B cell (primary cell): ENCODE data around the gene CDH20. TPM values are rescaled to one million over a fixed set of nuclear protein-coding genes. Genes with fewer than 3 reads are reported as not detected.

Experiments
- ATAC-seq: fragments of 200-7000 bp; cut with Tn5 transposase; one replicate; pipeline ENCODE4 v1.10.0; 2021; ENCODE audit warnings: low read depth, mild to moderate bottlenecking, moderate number of reproducible peaks, moderate library complexity
- CTCF ChIA-PET: fragments of 350-600 bp; sonication (Branson Sonifier 250); formaldehyde crosslinking; loops from one replicate; lab custom pipeline; 2021; ENCODE audit warnings: antibody characterized with exemption, inconsistent platforms; lab: Charles Lee
- POLR2A ChIA-PET: fragments of 350-600 bp; sonication (Branson Sonifier 250); formaldehyde crosslinking; loops from one replicate; lab custom pipeline; 2021; ENCODE audit warnings: antibody characterized with exemption; lab: Charles Lee
- DNase-seq: peaks from one replicate; pipeline ENCODE4 v3.0.0; 2013
- H2AFZ ChIP-seq: 2 replicates; pipeline ENCODE4 v1.6.1; 2012; ENCODE audit warnings: mild to moderate bottlenecking, low read depth, low read length; ENCODE audit not compliant: insufficient read depth, poor library complexity, severe bottlenecking
- H3K27ac ChIP-seq, 2 donors: 1 replicate in 1 of 2; 2 replicates in 1 of 2; pipeline ENCODE4 v1.5.1; 2012 to 2013; ENCODE audit warnings: low read length in 2 of 2, mild to moderate bottlenecking in 2 of 2, moderate library complexity in 1 of 2
- H3K27me3 ChIP-seq, 4 experiments: fragments of 200-600 bp in 1 of 4; sonication (generic) in 1 of 4; replicated peaks in 1 of 4; 1 replicate in 2 of 4; 2 replicates in 2 of 4; pipeline versions ENCODE4 v1.6.1 to v1.7.0; 2013 to 2016; ENCODE audit warnings: low read length in 3 of 4, mild to moderate bottlenecking in 2 of 4, mixed read lengths in 1 of 4, moderate library complexity in 1 of 4; ENCODE audit not compliant: insufficient read depth in 4 of 4, control insufficient read depth in 3 of 4; ENCODE audit errors: control extremely low read depth in 1 of 4
- H3K36me3 ChIP-seq, 2 experiments: replicated peaks in 1 of 2; 1 replicate in 1 of 2; 2 replicates in 1 of 2; pipeline versions ENCODE4 v1.6.1 to v1.7.1; 2013; ENCODE audit warnings: low read length in 1 of 2; ENCODE audit not compliant: insufficient read depth in 2 of 2, control insufficient read depth in 1 of 2; ENCODE audit errors: control extremely low read depth in 1 of 2, extremely low read depth in 1 of 2
- H3K4me1 ChIP-seq, 2 donors: fragments of 200-600 bp in 1 of 2; sonication (generic) in 1 of 2; 1 replicate in 1 of 2; 2 replicates in 1 of 2; pipeline versions ENCODE4 v1.5.1 to v1.6.1; 2013 to 2017; ENCODE audit warnings: low read length in 2 of 2; ENCODE audit not compliant: control insufficient read depth in 2 of 2, insufficient read depth in 2 of 2
- H3K4me2 ChIP-seq: replicated peaks from 2 replicates; pipeline ENCODE3; 2012; ENCODE audit warnings: mild to moderate bottlenecking, low read depth, low read length; ENCODE audit not compliant: poor library complexity, severe bottlenecking
- H3K4me3 ChIP-seq, 5 experiments: fragments of 200-600 bp in 1 of 5; sonication (generic) in 1 of 5; 1 replicate in 3 of 5; 2 replicates in 2 of 5; pipeline versions ENCODE4 v1.5.1 to v1.7.0; 2011 to 2016; ENCODE audit warnings: low read length in 4 of 5, mild to moderate bottlenecking in 4 of 5, low read depth in 2 of 5, control low read depth in 1 of 5, moderate library complexity in 1 of 5; ENCODE audit not compliant: insufficient read depth in 1 of 5; ENCODE audit errors: control extremely low read depth in 1 of 5, extremely low read depth in 1 of 5
- H3K79me2 ChIP-seq: fragments of 200-600 bp; sonication (generic); one replicate; pipeline ENCODE4 v1.6.0; 2016; ENCODE audit warnings: low read length; ENCODE audit not compliant: control insufficient read depth, insufficient read depth
- H3K9ac ChIP-seq: fragments of 200-600 bp; sonication (generic); 2 replicates; pipeline ENCODE4 v1.6.1; 2017; ENCODE audit warnings: mild to moderate bottlenecking, low read length, moderate library complexity
- H3K9me3 ChIP-seq, 3 donors: one replicate each; pipeline versions ENCODE4 v1.6.1 to v1.7.1; 2013; ENCODE audit warnings: low read length in 2 of 3; ENCODE audit not compliant: control insufficient read depth in 2 of 3, insufficient read depth in 1 of 3; ENCODE audit errors: control extremely low read depth in 1 of 3
- H4K20me1 ChIP-seq: 2 replicates; pipeline ENCODE4 v1.6.0; 2012; ENCODE audit warnings: mild to moderate bottlenecking, low read length; ENCODE audit not compliant: insufficient read depth, control insufficient read depth, poor library complexity, severe bottlenecking
- H3K27ac Mint-ChIP-seq: one replicate; pipeline ENCODE4 v1.8.0; 2021; ENCODE audit warnings: mixed read lengths
- H3K27me3 Mint-ChIP-seq: one replicate; pipeline ENCODE4 v1.8.0; 2021; ENCODE audit warnings: mixed read lengths
- H3K4me1 Mint-ChIP-seq: one replicate; pipeline ENCODE4 v1.8.0; 2021; ENCODE audit warnings: mixed read lengths
- H3K4me3 Mint-ChIP-seq: one replicate; pipeline ENCODE4 v1.8.0; 2021; ENCODE audit warnings: mixed read lengths
- H3K9me3 Mint-ChIP-seq: one replicate; pipeline ENCODE4 v1.8.0; 2022; ENCODE audit warnings: mixed read lengths; ENCODE audit not compliant: insufficient read depth
- CTCF ChIP-seq: fragments of 200-600 bp; IDR thresholded peaks from one replicate; pipeline ENCODE4 v1.8.0; 2022; ENCODE audit warnings: antibody characterized with exemption, mild to moderate bottlenecking
- EZH2 ChIP-seq: IDR thresholded peaks from 2 replicates; pipeline ENCODE4 v1.6.1; 2012; ENCODE audit warnings: borderline replicate concordance, low read depth, mild to moderate bottlenecking, moderate library complexity, low read length; ENCODE audit not compliant: insufficient read depth, poor library complexity, severe bottlenecking
- WGBS: methylation state at CpG from one replicate; pipeline ENCODE4 v1.1.5; 2013; ENCODE audit warnings: missing lambda C conversion rate; ENCODE audit not compliant: insufficient coverage; 5-methylcytosine and 5-hydroxymethylcytosine counted together
- intact Hi-C: fragments of 100-400 bp; cut with micrococcal nuclease; formaldehyde crosslinking; loops from one replicate; pipeline ENCODE4 v1.10.0; 2022
- polyA plus RNA-seq: library from polyadenylated mRNA; depleted of rRNA; stranded (reverse); fragments of >200 nt; gene quantifications from 2 replicates; pipeline ENCODE4 v1.2.3, GENCODE V29; 2012
- total RNA-seq, 2 donors: library from RNA; stranded (reverse); fragments of 120-200 nt in 1 of 2; gene quantifications; 1 replicate in 1 of 2; 2 replicates in 1 of 2; pipeline versions ENCODE4 v1.2.3 to v1.2.4, GENCODE V29; 2013 to 2022

The CDH20 gene
- total and polyA plus RNA-seq, 2 donors (not counting 1 experiment from before 2014, with no cell fraction given) = 0.09 TPM; not detected in 1

GRCh38 chr18:61531891-61532290, 198.7 kb downstream of the CDH20 start:
- TF ChIP-seq EZH2 (no peak), CTCF (no peak)
- Histone ChIP-seq H3K27me3 (no peaks in the 10 kb centered on the region), H3K4me3 (no peak overlapping the region), H3K79me2 (no peaks in the 10 kb centered on the region), H4K20me1 (no peaks in the 10 kb centered on the region), H2AFZ (no peak overlapping the region), H3K27ac (no peak overlapping the region), H3K4me1 (no peaks in the 10 kb centered on the region), H3K4me2 (no peak overlapping the region), H3K36me3 (no peaks in the 10 kb centered on the region), H3K9ac (no peak overlapping the region), H3K9me3 (no peaks in the 10 kb centered on the region)
- Mint-ChIP-seq H3K9me3 (no peaks in the 10 kb centered on the region), H3K4me1 (no peaks in the 10 kb centered on the region), H3K27me3 (peaks cover 3% of the 10 kb centered on the region), H3K27ac (no peak overlapping the region), H3K4me3 (no peak overlapping the region)
- ATAC-seq (no peak), DNase-seq (no peak)
- WGBS = no CpG with 5 or more reads among the region's 2 CpGs
- CTCF ChIA-PET = no interaction called here
- POLR2A ChIA-PET = no interaction called here
- intact Hi-C loops = no loop called here

GRCh38 chr18:61535401-61535800, 202.2 kb downstream of the CDH20 start:
- intact Hi-C loops = no loop called here
- no peaks in the 10 kb centered on the region for H3K9me3 ChIP-seq
- H3K9ac ChIP-seq = no peak overlapping the region
- Mint-ChIP-seq H3K27ac (no peak overlapping the region), H3K4me3 (no peak overlapping the region), H3K9me3 (no peaks in the 10 kb centered on the region), H3K27me3 (peaks cover 3% of the 10 kb centered on the region), H3K4me1 (no peaks in the 10 kb centered on the region)
- ChIA-PET POLR2A (no interaction called here), CTCF (no interaction called here)
- no peak for DNase-seq
- no peaks in the 10 kb centered on the region for H3K36me3 ChIP-seq
- ATAC-seq = no peak
- no peak overlapping the region for H3K27ac ChIP-seq
- TF ChIP-seq CTCF = no peak
- TF ChIP-seq EZH2 = no peak
- no peak overlapping the region for H2AFZ ChIP-seq
- H3K79me2 ChIP-seq = no peaks in the 10 kb centered on the region
- no peaks in the 10 kb centered on the region for H4K20me1 ChIP-seq
- no peaks in the 10 kb centered on the region for H3K4me1 ChIP-seq
- H3K4me2 ChIP-seq = no peak overlapping the region
- no peak overlapping the region for H3K4me3 ChIP-seq
- H3K27me3 ChIP-seq = no peaks in the 10 kb centered on the region
- WGBS = 100% methylated on average over 1 of the region's 4 CpGs
